ENCODE measurements around the gene NLGN1.

DNA sequence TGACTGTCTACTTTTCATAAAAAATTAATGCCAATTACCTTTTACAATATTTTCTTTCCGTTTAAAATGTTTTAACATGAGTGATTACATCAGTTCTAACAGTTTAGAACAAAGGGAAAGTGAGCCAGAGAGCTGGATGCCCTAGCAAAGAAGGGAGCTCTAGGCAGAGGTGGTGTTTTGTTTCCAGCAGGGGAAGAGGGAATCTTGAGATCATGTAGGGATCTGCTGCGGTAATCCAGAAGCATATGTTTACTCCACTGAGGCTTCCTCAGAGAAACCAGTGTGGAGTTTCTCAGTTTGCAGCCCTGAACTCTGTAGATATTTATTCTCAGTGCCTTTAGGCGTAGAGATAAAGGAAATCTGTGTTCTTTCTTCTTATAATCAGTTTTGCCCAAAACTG is 399.3 kb downstream of the NLGN1 start:
- TF ChIP-seq JUND (IDR thresholded peaks at IDR 0.05) (no peak), CTCF (IDR thresholded peaks at IDR 0.05 in 2 of 3, conservative IDR thresholded peaks at IDR 0.05 in 1 of 3; ENCODE audit: borderline replicate concordance in 1 of 3, insufficient read depth in 1 of 3, low read depth in 2 of 3, low read length in 2 of 3) (no peak), REST (IDR thresholded peaks at IDR 0.05; ENCODE audit: low read depth) (no peak), SP1 (IDR thresholded peaks at IDR 0.05; ENCODE audit: low read depth) (no peak), ZFX (IDR thresholded peaks at IDR 0.05) (no peak), RAD21 (IDR thresholded peaks at IDR 0.05; ENCODE audit: low read depth) (no peak), EZH2phosphoT487 (IDR thresholded peaks at IDR 0.05; ENCODE audit: borderline replicate concordance) (no peak), POLR2AphosphoS5 (IDR thresholded peaks at IDR 0.05; ENCODE audit: low read depth, low read length) (no peak), EZH2 (IDR thresholded peaks at IDR 0.05) (no peak), POLR2A (IDR thresholded peaks at IDR 0.05; ENCODE audit: borderline replicate concordance, extremely low read depth, insufficient read depth, insufficient read length) (no peak), FOSL1 (IDR thresholded peaks at IDR 0.05; ENCODE audit: low read depth) (no peak)
